GM23338 (cell line): ENCODE results near the gene ASCL1. TPM values are rescaled to one million over a fixed set of nuclear protein-coding genes. Genes with fewer than 3 reads are reported as not detected.

Experiments used
- ATAC-seq: fragments of 200-7000 bp; cut with Tn5 transposase; 3 replicates; pipeline ENCODE4 v1.9.1; 2020
- DNase-seq: peaks from one replicate; pipeline ENCODE4 v3.0.0-alpha.2; 2015; ENCODE audit warnings: low spot score
- H2AFZ ChIP-seq: fragments of 200-600 bp; sonication (generic); 2 replicates; pipeline ENCODE4 v1.8.0; 2016; ENCODE audit warnings: antibody characterized with exemption, mild to moderate bottlenecking, moderate library complexity
- H3F3A ChIP-seq: fragments of 200-600 bp; sonication (generic); replicated peaks from 2 replicates; pipeline ENCODE4 v1.8.0; 2017; ENCODE audit warnings: antibody characterized with exemption, mixed run types, low read depth
- H3K27ac ChIP-seq: fragments of 200-600 bp; sonication (generic); 2 replicates; pipeline ENCODE4 v1.6.1; 2016; ENCODE audit warnings: low read depth
- H3K27me3 ChIP-seq: fragments of 200-600 bp; sonication (generic); 2 replicates; pipeline ENCODE4 v1.8.0; 2016; ENCODE audit warnings: mild to moderate bottlenecking, mixed run types, moderate library complexity; ENCODE audit not compliant: insufficient read depth
- H3K36me3 ChIP-seq: fragments of 200-600 bp; sonication (generic); 2 replicates; pipeline ENCODE4 v1.8.0; 2016; ENCODE audit warnings: mild to moderate bottlenecking; ENCODE audit not compliant: insufficient read depth
- H3K4me1 ChIP-seq: fragments of 200-600 bp; sonication (generic); 2 replicates; pipeline ENCODE4 v1.8.0; 2016; ENCODE audit warnings: mild to moderate bottlenecking, moderate library complexity; ENCODE audit not compliant: insufficient read depth
- H3K4me2 ChIP-seq: fragments of 200-600 bp; sonication (generic); 2 replicates; pipeline ENCODE4 v1.7.1; 2017; ENCODE audit warnings: mixed run types
- H3K4me3 ChIP-seq: fragments of 200-600 bp; sonication (generic); 2 replicates; pipeline ENCODE4 v1.6.1; 2016; ENCODE audit warnings: mixed run types
- H3K79me2 ChIP-seq: fragments of 200-600 bp; sonication (generic); replicated peaks from 2 replicates; pipeline ENCODE4 v1.8.0; 2017; ENCODE audit warnings: mild to moderate bottlenecking; ENCODE audit not compliant: insufficient read depth
- H3K9me2 ChIP-seq: fragments of 200-600 bp; sonication (generic); 2 replicates; pipeline ENCODE4 v1.8.0; 2017; ENCODE audit not compliant: insufficient read depth
- H4K20me1 ChIP-seq: fragments of 200-600 bp; sonication (generic); replicated peaks from 2 replicates; pipeline ENCODE4 v1.8.0; 2017; ENCODE audit warnings: mild to moderate bottlenecking; ENCODE audit not compliant: insufficient read depth
- H3K27ac Mint-ChIP-seq: 2 replicates; pipeline ENCODE4 v1.8.0; 2020; ENCODE audit warnings: inconsistent platforms, mild to moderate bottlenecking, moderate library complexity, mixed read lengths
- H3K27me3 Mint-ChIP-seq: 3 replicates; pipeline ENCODE4 v1.8.0; 2022; ENCODE audit warnings: low read depth, mild to moderate bottlenecking, moderate library complexity, mixed read lengths, inconsistent platforms; ENCODE audit not compliant: insufficient read depth, poor library complexity
- H3K36me3 Mint-ChIP-seq: 3 replicates; pipeline ENCODE4 v1.8.0; 2021; ENCODE audit warnings: low read depth, mild to moderate bottlenecking, inconsistent platforms, moderate library complexity, mixed read lengths
- H3K4me1 Mint-ChIP-seq: 3 replicates; pipeline ENCODE4 v1.8.0; 2020; ENCODE audit warnings: mild to moderate bottlenecking, inconsistent platforms, mixed read lengths
- H3K4me3 Mint-ChIP-seq: 3 replicates; pipeline ENCODE4 v1.8.0; 2021; ENCODE audit warnings: moderate library complexity, mild to moderate bottlenecking, inconsistent platforms, mixed read lengths
- H3K9me3 Mint-ChIP-seq: 3 replicates; pipeline ENCODE4 v1.8.0; 2020; ENCODE audit warnings: moderate library complexity, mild to moderate bottlenecking, inconsistent platforms, mixed read lengths
- CREB1 ChIP-seq: fragments of 250-450 bp; sonication (Bioruptor Pico); IDR thresholded peaks from 2 replicates; pipeline ENCODE4 v1.5.0; 2020; ENCODE audit warnings: low read depth, mild to moderate bottlenecking, moderate library complexity
- EZH2 ChIP-seq: fragments of 200-600 bp; sonication (generic); IDR thresholded peaks from one replicate; pipeline ENCODE4 v1.8.0; 2017; ENCODE audit warnings: antibody characterized with exemption, mild to moderate bottlenecking, low read depth; ENCODE audit not compliant: unreplicated experiment
- EZH2phosphoT487 ChIP-seq: fragments of 200-600 bp; sonication (generic); IDR thresholded peaks from one replicate; pipeline ENCODE4 v1.8.1; 2018; ENCODE audit warnings: antibody characterized with exemption; ENCODE audit not compliant: unreplicated experiment
- JUNB ChIP-seq: IDR thresholded peaks from one replicate; pipeline ENCODE4 v1.6.1; 2016; ENCODE audit warnings: antibody characterized with exemption; ENCODE audit not compliant: unreplicated experiment
- NANOG ChIP-seq: IDR thresholded peaks from 2 replicates; pipeline ENCODE4 v1.6.1; 2016; ENCODE audit warnings: antibody characterized with exemption, borderline replicate concordance
- POLR2AphosphoS5 ChIP-seq: IDR thresholded peaks from 2 replicates; pipeline ENCODE4 v1.6.1; 2016; ENCODE audit warnings: antibody characterized with exemption, low read depth
- STAT1 ChIP-seq: IDR thresholded peaks from one replicate; pipeline ENCODE4 v1.6.1; 2016; ENCODE audit warnings: antibody characterized with exemption; ENCODE audit not compliant: unreplicated experiment
- ZNF114 ChIP-seq: fragments of 250-450 bp; sonication (Bioruptor Pico); IDR thresholded peaks from 2 replicates; pipeline ENCODE4 v1.5.0; 2020; ENCODE audit warnings: mild to moderate bottlenecking, moderate library complexity
- ZNF331 ChIP-seq: fragments of 250-450 bp; sonication (Bioruptor Pico); IDR thresholded peaks from 2 replicates; pipeline ENCODE4 v1.5.0; 2020; ENCODE audit warnings: low read depth, mild to moderate bottlenecking, moderate library complexity
- polyA plus RNA-seq: library from polyadenylated mRNA; unstranded; fragments of >200 nt; fragmentation: Nextera tagmentation; extraction: Ambion mirVana; gene quantifications from 2 replicates; pipeline ENCODE4 v1.2.1, GENCODE V29; 2016
- total RNA-seq: library from RNA; depleted of rRNA; stranded (reverse); fragments of >200 nt; shearing (Covaris generic); gene quantifications from 2 replicates; pipeline ENCODE4 v1.2.3, GENCODE V29; 2014
- TF ChIP-seq, protein P1 (sequence below): IDR thresholded peaks from 2 replicates; pipeline ENCODE4 v1.6.1; 2016; ENCODE audit warnings: antibody characterized with exemption
- TF ChIP-seq, protein P2 (sequence below): IDR thresholded peaks from one replicate; pipeline ENCODE4 v1.6.1; 2018; ENCODE audit warnings: antibody characterized with exemption; ENCODE audit not compliant: unreplicated experiment
- TF ChIP-seq, protein P3 (sequence below), 2 experiments: fragments of 200-600 bp in 1 of 2; sonication (generic) in 1 of 2; conservative IDR thresholded peaks; 2 replicates each; pipeline versions ENCODE4 v1.5.1 to v1.6.1; 2016 to 2017; ENCODE audit warnings: antibody characterized with exemption in 2 of 2, low read depth in 2 of 2, mild to moderate bottlenecking in 2 of 2, moderate library complexity in 1 of 2

Gene ASCL1
- total and polyA plus RNA-seq, 2 experiments from 2014 or later = 0.37 TPM; not detected in 1

DNA sequence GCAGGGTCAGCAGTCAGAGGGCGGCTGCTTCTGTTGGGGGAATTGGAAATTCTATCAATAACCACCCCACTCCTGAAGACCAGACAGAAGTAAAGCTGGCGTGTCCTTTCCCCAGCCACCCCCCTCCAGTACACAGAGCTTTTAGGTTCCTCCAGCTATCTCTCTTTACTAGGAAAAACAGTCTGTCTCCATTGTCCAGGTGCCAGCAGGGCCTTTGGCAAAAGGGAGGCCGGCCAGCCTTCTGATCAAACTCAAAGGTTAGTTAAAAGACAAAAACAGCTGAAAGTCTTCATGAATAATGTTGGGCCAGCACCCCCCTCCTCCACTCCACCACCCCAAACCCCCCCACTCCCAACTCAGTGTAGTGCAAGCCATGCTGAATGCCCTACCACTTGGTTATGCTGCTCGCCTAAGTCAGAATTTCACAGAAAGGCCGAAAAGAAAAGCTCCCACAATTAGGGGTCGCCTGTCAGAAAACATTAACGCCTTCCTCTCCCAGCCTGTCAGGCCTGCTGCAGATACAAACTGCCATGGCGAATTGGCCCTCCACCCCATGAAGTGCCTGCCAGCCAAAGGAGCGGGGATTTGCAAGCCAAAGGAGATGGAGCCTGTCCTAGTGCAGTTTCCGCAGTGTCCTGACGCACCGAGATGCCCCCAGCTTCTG, 8.9 kb downstream of the ASCL1 start (continued):
- TF ChIP-seq ZNF114 (CRISPR knock-in tag) (no peak), NANOG (no peak), EZH2phosphoT487 (no peak), CREB1 (CRISPR knock-in tag) (no peak), ZNF331 (CRISPR knock-in tag) (no peak)
- TF ChIP-seq, protein P1, sequence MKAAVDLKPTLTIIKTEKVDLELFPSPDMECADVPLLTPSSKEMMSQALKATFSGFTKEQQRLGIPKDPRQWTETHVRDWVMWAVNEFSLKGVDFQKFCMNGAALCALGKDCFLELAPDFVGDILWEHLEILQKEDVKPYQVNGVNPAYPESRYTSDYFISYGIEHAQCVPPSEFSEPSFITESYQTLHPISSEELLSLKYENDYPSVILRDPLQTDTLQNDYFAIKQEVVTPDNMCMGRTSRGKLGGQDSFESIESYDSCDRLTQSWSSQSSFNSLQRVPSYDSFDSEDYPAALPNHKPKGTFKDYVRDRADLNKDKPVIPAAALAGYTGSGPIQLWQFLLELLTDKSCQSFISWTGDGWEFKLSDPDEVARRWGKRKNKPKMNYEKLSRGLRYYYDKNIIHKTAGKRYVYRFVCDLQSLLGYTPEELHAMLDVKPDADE = no peak
- TF ChIP-seq, protein P2, sequence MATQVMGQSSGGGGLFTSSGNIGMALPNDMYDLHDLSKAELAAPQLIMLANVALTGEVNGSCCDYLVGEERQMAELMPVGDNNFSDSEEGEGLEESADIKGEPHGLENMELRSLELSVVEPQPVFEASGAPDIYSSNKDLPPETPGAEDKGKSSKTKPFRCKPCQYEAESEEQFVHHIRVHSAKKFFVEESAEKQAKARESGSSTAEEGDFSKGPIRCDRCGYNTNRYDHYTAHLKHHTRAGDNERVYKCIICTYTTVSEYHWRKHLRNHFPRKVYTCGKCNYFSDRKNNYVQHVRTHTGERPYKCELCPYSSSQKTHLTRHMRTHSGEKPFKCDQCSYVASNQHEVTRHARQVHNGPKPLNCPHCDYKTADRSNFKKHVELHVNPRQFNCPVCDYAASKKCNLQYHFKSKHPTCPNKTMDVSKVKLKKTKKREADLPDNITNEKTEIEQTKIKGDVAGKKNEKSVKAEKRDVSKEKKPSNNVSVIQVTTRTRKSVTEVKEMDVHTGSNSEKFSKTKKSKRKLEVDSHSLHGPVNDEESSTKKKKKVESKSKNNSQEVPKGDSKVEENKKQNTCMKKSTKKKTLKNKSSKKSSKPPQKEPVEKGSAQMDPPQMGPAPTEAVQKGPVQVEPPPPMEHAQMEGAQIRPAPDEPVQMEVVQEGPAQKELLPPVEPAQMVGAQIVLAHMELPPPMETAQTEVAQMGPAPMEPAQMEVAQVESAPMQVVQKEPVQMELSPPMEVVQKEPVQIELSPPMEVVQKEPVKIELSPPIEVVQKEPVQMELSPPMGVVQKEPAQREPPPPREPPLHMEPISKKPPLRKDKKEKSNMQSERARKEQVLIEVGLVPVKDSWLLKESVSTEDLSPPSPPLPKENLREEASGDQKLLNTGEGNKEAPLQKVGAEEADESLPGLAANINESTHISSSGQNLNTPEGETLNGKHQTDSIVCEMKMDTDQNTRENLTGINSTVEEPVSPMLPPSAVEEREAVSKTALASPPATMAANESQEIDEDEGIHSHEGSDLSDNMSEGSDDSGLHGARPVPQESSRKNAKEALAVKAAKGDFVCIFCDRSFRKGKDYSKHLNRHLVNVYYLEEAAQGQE = no peak

DNA sequence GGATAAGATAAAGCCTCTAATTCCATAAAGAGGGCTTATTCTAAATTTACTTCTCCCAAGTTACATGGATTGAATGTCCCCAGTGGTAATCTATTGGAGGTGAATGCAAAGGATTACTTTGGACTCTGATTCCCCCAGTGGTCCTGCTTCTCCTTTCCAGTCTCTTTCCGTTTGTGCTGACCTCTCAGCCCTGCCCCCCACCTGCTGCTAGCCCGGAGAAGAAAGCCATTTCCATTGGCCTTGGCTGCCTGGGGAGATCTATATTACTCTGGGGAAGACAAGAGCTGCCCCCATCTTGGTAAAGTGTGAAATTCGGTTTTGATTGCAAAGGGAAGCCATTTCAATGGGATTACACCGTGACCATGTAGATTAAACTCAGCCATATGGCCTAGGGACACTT, 13.3 kb downstream of the ASCL1 start:
- H3K27me3 Mint-ChIP-seq = peaks cover 33% of the 10 kb centered on the region
- no peaks in the 10 kb centered on the region for H3K79me2 ChIP-seq
- H3K4me1 Mint-ChIP-seq = peaks cover 14% of the 10 kb centered on the region
- no peaks in the 10 kb centered on the region for H3K36me3 ChIP-seq
- H4K20me1 ChIP-seq = peaks cover 4% of the 10 kb centered on the region; the same call in 1 of the 2 replicates
- ATAC-seq (peak; percentile 42; the same call in 1 of the 3 replicates), DNase-seq (no peak)
- H3K9me3 Mint-ChIP-seq = no peaks in the 10 kb centered on the region
- no peak overlapping the region for H3K27ac ChIP-seq
- peaks cover 3% of the 10 kb centered on the region for H3F3A ChIP-seq
- H3K27ac Mint-ChIP-seq = no peak overlapping the region
- H3K9me2 ChIP-seq = no peaks in the 10 kb centered on the region; the same call in 1 of the 2 replicates
- H3K4me1 ChIP-seq = peaks cover 14% of the 10 kb centered on the region
- no peak overlapping the region for H3K4me2 ChIP-seq
- TF ChIP-seq CREB1 (CRISPR knock-in tag) = no peak
- H3K36me3 Mint-ChIP-seq = no peaks in the 10 kb centered on the region
- H3K27me3 ChIP-seq = peaks cover 48% of the 10 kb centered on the region
- no peak overlapping the region for H2AFZ ChIP-seq
- H3K4me3 ChIP-seq = no peak overlapping the region
- no peak overlapping the region for H3K4me3 Mint-ChIP-seq

DNA sequence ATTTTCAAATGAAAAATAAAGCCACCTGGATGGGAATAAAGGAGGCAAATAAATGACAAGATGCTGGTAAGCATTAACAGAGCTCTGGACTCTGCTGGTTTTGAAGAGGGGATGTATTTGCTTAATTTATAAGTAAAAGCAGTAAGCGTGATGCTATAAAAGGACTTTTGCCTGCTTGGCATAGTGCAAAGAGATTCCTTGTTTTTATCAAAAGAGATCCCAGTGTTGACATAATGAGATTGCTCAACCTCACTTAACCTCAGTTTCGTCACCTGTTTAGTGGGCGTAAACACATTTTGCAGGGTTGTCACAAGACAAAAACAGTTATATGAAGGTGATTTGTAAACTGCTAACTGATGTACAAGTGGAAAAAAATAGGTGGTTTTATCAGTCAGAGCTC, 13.8 kb downstream of the ASCL1 start:
- Histone ChIP-seq H3K4me3 (no peak overlapping the region), H3F3A (no peaks in the 10 kb centered on the region), H3K36me3 (no peaks in the 10 kb centered on the region), H3K79me2 (no peaks in the 10 kb centered on the region), H4K20me1 (peaks cover under 1% of the 10 kb centered on the region; the same call in 1 of the 2 replicates), H3K4me1 (peaks cover 10% of the 10 kb centered on the region; the same call in 1 of the 2 replicates), H3K9me2 (no peaks in the 10 kb centered on the region; the same call in 1 of the 2 replicates), H2AFZ (no peak overlapping the region), H3K27me3 (peaks cover 43% of the 10 kb centered on the region), H3K27ac (no peak overlapping the region), H3K4me2 (no peak overlapping the region)
- Mint-ChIP-seq H3K4me1 (peaks cover 12% of the 10 kb centered on the region; the same call in 2 of the 3 replicates), H3K27me3 (peaks cover 31% of the 10 kb centered on the region), H3K36me3 (no peaks in the 10 kb centered on the region), H3K27ac (no peak overlapping the region), H3K4me3 (no peak overlapping the region), H3K9me3 (no peaks in the 10 kb centered on the region)
- ATAC-seq (no peak), DNase-seq (no peak)
- TF ChIP-seq CREB1 (CRISPR knock-in tag) (no peak), STAT1 (no peak), JUNB (no peak), NANOG (no peak), EZH2 (no peak), EZH2phosphoT487 (no peak), POLR2AphosphoS5 (no peak), ZNF331 (CRISPR knock-in tag) (no peak)
- TF ChIP-seq, protein P2 = no peak
- TF ChIP-seq, protein P3, sequence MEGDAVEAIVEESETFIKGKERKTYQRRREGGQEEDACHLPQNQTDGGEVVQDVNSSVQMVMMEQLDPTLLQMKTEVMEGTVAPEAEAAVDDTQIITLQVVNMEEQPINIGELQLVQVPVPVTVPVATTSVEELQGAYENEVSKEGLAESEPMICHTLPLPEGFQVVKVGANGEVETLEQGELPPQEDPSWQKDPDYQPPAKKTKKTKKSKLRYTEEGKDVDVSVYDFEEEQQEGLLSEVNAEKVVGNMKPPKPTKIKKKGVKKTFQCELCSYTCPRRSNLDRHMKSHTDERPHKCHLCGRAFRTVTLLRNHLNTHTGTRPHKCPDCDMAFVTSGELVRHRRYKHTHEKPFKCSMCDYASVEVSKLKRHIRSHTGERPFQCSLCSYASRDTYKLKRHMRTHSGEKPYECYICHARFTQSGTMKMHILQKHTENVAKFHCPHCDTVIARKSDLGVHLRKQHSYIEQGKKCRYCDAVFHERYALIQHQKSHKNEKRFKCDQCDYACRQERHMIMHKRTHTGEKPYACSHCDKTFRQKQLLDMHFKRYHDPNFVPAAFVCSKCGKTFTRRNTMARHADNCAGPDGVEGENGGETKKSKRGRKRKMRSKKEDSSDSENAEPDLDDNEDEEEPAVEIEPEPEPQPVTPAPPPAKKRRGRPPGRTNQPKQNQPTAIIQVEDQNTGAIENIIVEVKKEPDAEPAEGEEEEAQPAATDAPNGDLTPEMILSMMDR (conservative IDR thresholded peaks at IDR 0.05; ENCODE audit: low read depth in 2 of 2) = no peak
